HepG2 (cell line): ENCODE data around the gene ZBTB4. TPM values are rescaled to one million over a fixed set of nuclear protein-coding genes. Genes with fewer than 3 reads are reported as not detected.

Experiments used
- ATAC-seq: fragments of 200-7000 bp; cut with Tn5 transposase; 3 replicates; pipeline ENCODE4 v1.9.1; 2020; ENCODE audit warnings: mild to moderate bottlenecking, moderate library complexity
- BruUV-seq: library from RNA; stranded (reverse); fragments of 400-500 nt; replicated peaks from 2 replicates; lab custom pipeline; 2021; lab: Mats Ljungman, UMichigan
- CTCF ChIA-PET: fragments of 300-600 bp; formaldehyde crosslinking; extraction: SDS; loops from one replicate; lab custom pipeline; 2021; ENCODE audit warnings: low total read pairs, inconsistent platforms, low intra/inter-chr PET ratio; lab: Yijun Ruan, JAX
- POLR2A ChIA-PET: fragments of 350-600 bp; sonication (Branson Sonifier 250); formaldehyde crosslinking; loops from one replicate; lab custom pipeline; 2020; ENCODE audit warnings: antibody characterized with exemption, inconsistent platforms; lab: Yijun Ruan, JAX
- DNase-seq: peaks from one replicate; pipeline ENCODE4 v3.0.0-alpha.2; 2015; ENCODE audit warnings: low spot score
- FAIRE-seq: peaks from 3 replicates; lab custom pipeline; 2011; peaks lifted over from hg19 to GRCh38; lab: Jason Lieb, UNC
- H2AFZ ChIP-seq: one replicate; pipeline ENCODE4 v1.6.1; 2011; ENCODE audit warnings: low read length, inconsistent platforms
- H3K27ac ChIP-seq: fragments of 300-600 bp; 3 replicates; pipeline ENCODE4 v1.8.0; 2011; ENCODE audit warnings: mixed run types, mild to moderate bottlenecking, mixed read lengths, low read length, inconsistent platforms; ENCODE audit not compliant: insufficient read depth; ENCODE audit errors: extremely low read length
- H3K27me3 ChIP-seq, 2 experiments: fragments of 200-600 bp in 1 of 2; 2 replicates in 1 of 2; 3 replicates in 1 of 2; pipeline versions ENCODE4 v1.6.0 to v1.8.0; 2011; ENCODE audit warnings: low read length in 2 of 2, mild to moderate bottlenecking in 2 of 2, moderate library complexity in 2 of 2, inconsistent platforms in 1 of 2; ENCODE audit not compliant: insufficient read depth in 2 of 2, control insufficient read depth in 1 of 2
- H3K36me3 ChIP-seq, 2 experiments: fragments of 200-600 bp in 1 of 2; replicated peaks in 1 of 2; 2 replicates in 1 of 2; 3 replicates in 1 of 2; pipeline versions ENCODE4 v1.5.1 to v1.8.0; 2011; ENCODE audit warnings: low read length in 2 of 2, inconsistent platforms in 1 of 2; ENCODE audit not compliant: insufficient read depth in 2 of 2, control insufficient read depth in 1 of 2
- H3K4me1 ChIP-seq: 2 replicates; pipeline ENCODE4 v1.5.1; 2012; ENCODE audit warnings: low read length, inconsistent platforms; ENCODE audit not compliant: insufficient read depth
- H3K4me2 ChIP-seq: 2 replicates; pipeline ENCODE4 v1.6.0; 2011; ENCODE audit warnings: low read depth, low read length, inconsistent platforms
- H3K4me3 ChIP-seq, 3 experiments: fragments of 200-600 bp in 1 of 3; sonication (generic), shearing (Covaris generic) in 1 of 3; replicated peaks in 1 of 3; 2 replicates each; pipeline ENCODE4 v1.5.1; 2011 to 2016; ENCODE audit warnings: low read length in 3 of 3, inconsistent platforms in 2 of 3, low read depth in 2 of 3, mild to moderate bottlenecking in 2 of 3, control low read depth in 1 of 3, mixed read lengths in 1 of 3; ENCODE audit not compliant: insufficient read depth in 1 of 3
- H3K79me2 ChIP-seq: one replicate; pipeline ENCODE4 v1.6.1; 2011; ENCODE audit warnings: low read length, inconsistent platforms; ENCODE audit not compliant: insufficient read depth
- H3K9ac ChIP-seq: 2 replicates; pipeline ENCODE4 v1.6.0; 2011; ENCODE audit warnings: mild to moderate bottlenecking, low read depth, low read length, inconsistent platforms; ENCODE audit not compliant: insufficient read depth
- H3K9me3 ChIP-seq: 2 replicates; pipeline ENCODE4 v1.5.1; 2012; ENCODE audit warnings: mild to moderate bottlenecking, low read length
- H4K20me1 ChIP-seq: 2 replicates; pipeline ENCODE4 v1.6.0; 2011; ENCODE audit warnings: inconsistent platforms, mild to moderate bottlenecking, low read length, moderate library complexity; ENCODE audit not compliant: insufficient read depth
- AGO2 ChIP-seq: fragments of 200-400 bp; formaldehyde crosslinking; optimal IDR thresholded peaks from 2 replicates; pipeline ENCODE3; 2017; ENCODE audit warnings: mild to moderate bottlenecking, low read depth, low read length, moderate library complexity
- CTCF ChIP-seq: sonication (generic); formaldehyde crosslinking; IDR thresholded peaks from 2 replicates; pipeline ENCODE4 v1.5.0; 2020; ENCODE audit warnings: mild to moderate bottlenecking, missing genetic modification reagents, moderate library complexity
- IKZF4 ChIP-seq: sonication (generic); formaldehyde crosslinking; IDR thresholded peaks from 2 replicates; pipeline ENCODE4 v1.5.1; 2020; ENCODE audit warnings: borderline replicate concordance, mild to moderate bottlenecking, low read depth, missing genetic modification reagents; ENCODE audit errors: not compliant biosample characterization
- KDM1A ChIP-seq: IDR thresholded peaks from 2 replicates; pipeline ENCODE4 v1.6.1; 2016; ENCODE audit warnings: missing compliant biosample characterization
- MAFG ChIP-seq: sonication (generic); formaldehyde crosslinking; IDR thresholded peaks from 2 replicates; pipeline ENCODE4 v1.5.1; 2020; ENCODE audit warnings: mild to moderate bottlenecking, missing genetic modification reagents
- PATZ1 ChIP-seq: sonication (generic); formaldehyde crosslinking; IDR thresholded peaks from 2 replicates; pipeline ENCODE4 v1.4.0; 2020; ENCODE audit warnings: missing genetic modification reagents
- PPARG ChIP-seq: conservative IDR thresholded peaks from 2 replicates; pipeline ENCODE4 v1.6.1; 2016; ENCODE audit warnings: missing biosample characterization, missing genetic modification reagents
- RAD21 ChIP-seq: fragments of 450-650 bp; formaldehyde crosslinking; IDR thresholded peaks from 2 replicates; pipeline ENCODE4 v1.5.0; 2020; ENCODE audit warnings: mild to moderate bottlenecking
- STAG1 ChIP-seq: sonication (generic); formaldehyde crosslinking; IDR thresholded peaks from 2 replicates; pipeline ENCODE4 v1.4.0; 2020; ENCODE audit warnings: missing genetic modification reagents
- TFDP2 ChIP-seq: sonication (generic); formaldehyde crosslinking; IDR thresholded peaks from 2 replicates; pipeline ENCODE4 v1.4.0; 2020; ENCODE audit warnings: missing genetic modification reagents
- THAP11 ChIP-seq: IDR thresholded peaks from 2 replicates; pipeline ENCODE4 v1.6.1; 2016; ENCODE audit warnings: missing biosample characterization, missing genetic modification reagents
- ZBTB33 ChIP-seq: sonication (generic); formaldehyde crosslinking; IDR thresholded peaks from 2 replicates; pipeline ENCODE4 v1.4.0; 2020; ENCODE audit warnings: missing genetic modification reagents
- ZBTB7A ChIP-seq: sonication (generic); formaldehyde crosslinking; IDR thresholded peaks from 2 replicates; pipeline ENCODE4 v1.8.0; 2022; ENCODE audit warnings: mild to moderate bottlenecking, missing genetic modification reagents
- ZC3H4 ChIP-seq: sonication (generic); formaldehyde crosslinking; IDR thresholded peaks from 2 replicates; pipeline ENCODE4 v1.4.0; 2020; ENCODE audit warnings: missing genetic modification reagents, borderline replicate concordance
- ZNF207 ChIP-seq: fragments of 450-650 bp; IDR thresholded peaks from 2 replicates; pipeline ENCODE4 v1.6.1; 2016; ENCODE audit warnings: antibody characterized with exemption, borderline replicate concordance
- WGBS: methylation state at CpG from one replicate; pipeline ENCODE4 v1.1.6; 2017; ENCODE audit warnings: low lambda C conversion rate; 5-methylcytosine and 5-hydroxymethylcytosine counted together
- in situ Hi-C: cut with HindIII; loops from 2 replicates; pipeline ENCODE4 v1.10.0; 2017; ENCODE audit warnings: low pct_unique_long_range_greater_than_20kb; ENCODE audit not compliant: extremely low pct_ligation_motif_present
- intact Hi-C: fragments of 100-400 bp; cut with micrococcal nuclease; formaldehyde crosslinking; loops from one replicate; pipeline ENCODE4 v1.10.0; 2022; ENCODE audit not compliant: unreplicated experiment
- polyA plus RNA-seq, 8 experiments: library from polyadenylated mRNA; depleted of rRNA in 3 of 8; stranded (reverse) in 7 of 8; unstranded in 1 of 8; fragments of >200 nt; fragmentation: Illumina TruSeq in 4 of 8; extraction: Trizol in 4 of 8; gene quantifications; 2 replicates each; pipeline versions ENCODE4 v1.2.1 to v1.2.3, GENCODE V29; 2011 to 2016; ENCODE audit warnings: low read depth in 4 of 8, missing spikeins in 1 of 8, mixed read lengths in 1 of 8; ENCODE audit not compliant: insufficient read depth in 1 of 8
- total RNA-seq, 5 experiments: library from RNA; depleted of rRNA; stranded (reverse); fragments of >200 nt; fragmentation: Illumina TruSeq; extraction: Trizol; gene quantifications; 2 replicates each; pipeline ENCODE4 v1.2.3, GENCODE V29; 2016; ENCODE audit warnings: low read depth in 1 of 5

The ZBTB4 gene
- total and polyA plus RNA-seq, 2 of the 13 experiments (the other 11 are each of a cell fraction or from before 2014, with no cell fraction given): 4.3 to 7.4 TPM

GRCh38 chr17:7502987-7503386, 23.6 kb upstream of the ZBTB4 start:
- CTCF ChIA-PET: interaction anchor here (0.8 kb wide), 1 partner anchor 67 kb away, joined by 3 read pairs; no protein-coding TSS in a partner anchor
- peak; percentile 64 for ATAC-seq
- H3K4me1 ChIP-seq: no peaks in the 10 kb centered on the region
- TF ChIP-seq STAG1 (peak; percentile 75), ZNF207 (no peak), ZBTB7A (no peak), CTCF (CRISPR knock-in tag) (peak; percentile 64), ZBTB33 (CRISPR knock-in tag) (peak; percentile 95), MAFG (CRISPR knock-in tag) (no peak), ZC3H4 (no peak), PPARG (CRISPR knock-in tag) (no peak), TFDP2 (CRISPR knock-in tag) (no peak), PATZ1 (no peak), KDM1A (CRISPR knock-in tag) (no peak), IKZF4 (CRISPR knock-in tag) (no peak), RAD21 (CRISPR knock-in tag) (peak; percentile 50; the same call in 1 of the 2 replicates), THAP11 (CRISPR knock-in tag) (no peak), AGO2 (peak; percentile 55)

More at GRCh38 chr17:7502987-7503386, 23.6 kb upstream of the ZBTB4 start:
- no TSS peak for BruUV-seq
- H3K9ac ChIP-seq: no peak overlapping the region
- in situ Hi-C loops: no loop called here
- no peak for DNase-seq
- H3K9me3 ChIP-seq: no peaks in the 10 kb centered on the region
- no peaks in the 10 kb centered on the region for H4K20me1 ChIP-seq
- 93% methylated on average over 14 of the region's 14 CpGs for WGBS
- H3K36me3 ChIP-seq: peaks cover 46 to 81% of the 10 kb centered on the region in 2 experiments
- H3K4me3 ChIP-seq: no peak overlapping the region
- intact Hi-C loops: loop anchor here (5.0 kb wide), 1 partner anchor 146 kb away; the partner anchor contains the start of gene TMEM95
- H3K4me2 ChIP-seq: no peak overlapping the region
- FAIRE-seq: no peak
- H2AFZ ChIP-seq: no peak overlapping the region
- no peaks in the 10 kb centered on the region for H3K27me3 ChIP-seq
- POLR2A ChIA-PET: no interaction called here
- no peaks in the 10 kb centered on the region for H3K79me2 ChIP-seq
- H3K27ac ChIP-seq: no peak overlapping the region
